ENCODE data around the gene CLIP2. TPM values are rescaled to one million over a fixed set of nuclear protein-coding genes. Genes with fewer than 3 reads are reported as not detected.
"Not testable (repeated sequence)": the region's sequence is repeated elsewhere in the genome, so short reads cannot be mapped to it uniquely, and the experiment has no call there.

Gene CLIP2
- total RNA-seq, 1 donor from 2014 or later, result 1.5 TPM

GRCh38 chr7:74384086-74384485 lies 94.9 kb downstream of the CLIP2 start:
- H3K4me1 Mint-ChIP-seq (ENCODE audit: low read depth); intact Hi-C loops (cut with micrococcal nuclease); H3K9me3 Mint-ChIP-seq; DNase-seq (ENCODE audit: low spot score); H3K36me3 Mint-ChIP-seq (ENCODE audit: low read depth); H3K27me3 Mint-ChIP-seq (ENCODE audit: insufficient read depth); H3K27ac Mint-ChIP-seq; H3K4me3 Mint-ChIP-seq: not testable (repeated sequence)

DNA sequence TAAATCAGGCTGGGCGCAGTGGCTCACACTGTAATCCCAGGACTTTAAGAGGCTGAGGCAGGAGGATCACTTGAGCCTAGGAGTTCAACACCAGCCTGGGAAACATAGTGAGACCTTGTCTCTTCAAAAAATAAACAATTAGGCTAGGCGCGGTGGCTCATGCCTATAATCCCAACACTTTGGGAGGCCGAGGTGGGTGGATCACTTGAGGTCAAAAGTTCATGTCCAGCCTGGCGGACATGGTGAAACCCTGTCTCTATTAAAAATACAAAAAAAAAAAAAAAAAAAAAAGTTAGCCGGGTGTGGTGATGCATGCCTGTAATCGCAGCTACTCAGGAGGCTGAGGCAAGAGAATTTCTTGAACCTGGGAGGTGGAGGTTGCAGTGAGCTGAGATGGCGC lies 95.6 kb downstream of the CLIP2 start:
- H3K27ac Mint-ChIP-seq; H3K4me1 Mint-ChIP-seq (ENCODE audit: low read depth); intact Hi-C loops (cut with micrococcal nuclease); DNase-seq (ENCODE audit: low spot score); H3K9me3 Mint-ChIP-seq; H3K4me3 Mint-ChIP-seq; H3K36me3 Mint-ChIP-seq (ENCODE audit: low read depth); H3K27me3 Mint-ChIP-seq (ENCODE audit: insufficient read depth): not testable (repeated sequence)

DNA sequence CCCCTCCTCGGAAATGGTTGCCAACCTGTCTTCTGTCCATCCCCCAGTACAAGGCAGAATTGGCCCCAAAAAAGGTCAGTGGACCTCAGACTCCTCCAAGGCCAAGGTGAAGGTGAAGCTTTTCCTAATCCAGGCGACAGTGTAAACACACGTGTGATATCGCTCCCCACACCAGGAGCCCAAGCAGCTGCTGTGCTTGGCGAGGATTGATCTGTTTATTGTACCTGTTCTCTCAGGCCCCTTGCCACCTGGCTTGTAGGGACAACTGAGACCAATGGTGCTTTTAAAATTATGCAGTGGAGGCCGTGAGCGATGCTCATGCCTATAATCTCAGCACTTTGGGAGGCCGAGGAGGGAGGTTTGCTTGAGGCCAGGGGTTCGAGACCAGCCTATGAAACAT lies 98.4 kb downstream of the CLIP2 start:
- H3K4me1 Mint-ChIP-seq (ENCODE audit: low read depth), result no peaks in the 10 kb centered on the region
- no peaks in the 10 kb centered on the region for H3K9me3 Mint-ChIP-seq
- DNase-seq (ENCODE audit: low spot score), result no peak
- H3K36me3 Mint-ChIP-seq (ENCODE audit: low read depth), result no peaks in the 10 kb centered on the region
- H3K4me3 Mint-ChIP-seq, result no peak overlapping the region
- no peak overlapping the region for H3K27ac Mint-ChIP-seq
- intact Hi-C loops (cut with micrococcal nuclease), result no loop called here
- H3K27me3 Mint-ChIP-seq (ENCODE audit: insufficient read depth), result peaks cover 6% of the 10 kb centered on the region

- no peaks in the 10 kb centered on the region for H3K9me3 Mint-ChIP-seq
- intact Hi-C loops (cut with micrococcal nuclease), result no loop called here
- H3K36me3 Mint-ChIP-seq (ENCODE audit: low read depth), result no peaks in the 10 kb centered on the region
- peaks cover 4% of the 10 kb centered on the region for H3K4me1 Mint-ChIP-seq (ENCODE audit: low read depth)
- no peak for DNase-seq (ENCODE audit: low spot score)
- H3K27ac Mint-ChIP-seq, result no peak overlapping the region
- H3K27me3 Mint-ChIP-seq (ENCODE audit: insufficient read depth), result no peaks in the 10 kb centered on the region
- H3K4me3 Mint-ChIP-seq, result no peak overlapping the region
These were observed 99.7 kb downstream of the CLIP2 start for GRCh38 chr7:74388880-74389415.

DNA sequence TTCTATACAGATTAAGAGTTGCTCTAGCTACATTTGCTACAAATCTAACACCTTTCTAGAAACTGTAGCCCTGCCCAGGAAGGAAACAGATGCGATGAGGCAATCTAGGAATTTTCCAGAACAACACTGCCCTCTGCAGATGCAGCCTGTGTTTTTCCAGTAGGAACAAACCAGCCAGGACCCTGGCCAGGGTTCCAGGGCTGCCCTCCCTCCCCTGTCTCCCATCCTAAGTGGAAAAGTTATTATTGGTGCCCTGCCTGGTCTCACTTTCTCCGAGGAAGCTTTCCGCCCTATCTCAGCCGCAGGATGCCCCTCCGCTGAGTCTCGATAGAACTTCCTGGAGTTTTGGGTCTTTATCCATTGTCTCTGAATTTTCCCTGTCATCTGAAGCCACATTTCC lies 104.5 kb downstream of the CLIP2 start:
- DNase-seq (ENCODE audit: low spot score); H3K4me1 Mint-ChIP-seq (ENCODE audit: low read depth); H3K4me3 Mint-ChIP-seq; H3K27ac Mint-ChIP-seq; H3K27me3 Mint-ChIP-seq (ENCODE audit: insufficient read depth); intact Hi-C loops (cut with micrococcal nuclease); H3K36me3 Mint-ChIP-seq (ENCODE audit: low read depth); H3K9me3 Mint-ChIP-seq: not testable (repeated sequence)

DNA sequence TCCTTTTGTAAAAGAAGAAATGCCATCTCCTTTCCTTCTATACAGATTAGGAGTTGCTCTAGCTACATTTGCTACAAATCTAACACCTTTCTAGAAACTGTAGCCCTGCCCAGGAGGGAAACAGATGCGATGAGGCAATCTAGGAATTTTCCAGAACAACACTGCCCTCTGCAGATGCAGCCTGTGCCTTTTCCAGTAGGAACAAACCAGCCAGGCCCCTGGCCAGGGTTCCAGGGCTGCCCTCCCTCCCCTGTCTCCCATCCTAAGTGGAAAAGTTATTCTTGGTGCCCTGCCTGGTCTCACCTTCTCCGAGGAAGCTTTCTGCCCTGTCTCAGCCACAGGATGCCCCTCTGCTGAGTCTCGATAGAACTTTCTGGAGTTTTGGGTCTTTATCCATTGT lies 105.4 kb downstream of the CLIP2 start:
- H3K36me3 Mint-ChIP-seq (ENCODE audit: low read depth); DNase-seq (ENCODE audit: low spot score); intact Hi-C loops (cut with micrococcal nuclease); H3K4me3 Mint-ChIP-seq; H3K27ac Mint-ChIP-seq; H3K4me1 Mint-ChIP-seq (ENCODE audit: low read depth); H3K9me3 Mint-ChIP-seq; H3K27me3 Mint-ChIP-seq (ENCODE audit: insufficient read depth): not testable (repeated sequence)

- intact Hi-C loops (cut with micrococcal nuclease), result no loop called here
- no peaks in the 10 kb centered on the region for H3K9me3 Mint-ChIP-seq
- no peak for DNase-seq (ENCODE audit: low spot score)
- H3K27ac Mint-ChIP-seq, result no peak overlapping the region
- H3K36me3 Mint-ChIP-seq (ENCODE audit: low read depth), result no peaks in the 10 kb centered on the region
- no peak overlapping the region for H3K4me3 Mint-ChIP-seq
- no peaks in the 10 kb centered on the region for H3K27me3 Mint-ChIP-seq (ENCODE audit: insufficient read depth)
- H3K4me1 Mint-ChIP-seq (ENCODE audit: low read depth), result peaks cover 5% of the 10 kb centered on the region
These were observed 106.6 kb downstream of the CLIP2 start for GRCh38 chr7:74395745-74396311.

GRCh38 chr7:74396993-74397392 lies 107.8 kb downstream of the CLIP2 start:
- Mint-ChIP-seq H3K27ac (no peak overlapping the region), H3K27me3 (ENCODE audit: insufficient read depth) (no peaks in the 10 kb centered on the region), H3K36me3 (ENCODE audit: low read depth) (no peaks in the 10 kb centered on the region), H3K4me3 (no peak overlapping the region), H3K4me1 (ENCODE audit: low read depth) (peaks cover 5% of the 10 kb centered on the region), H3K9me3 (no peaks in the 10 kb centered on the region)
- intact Hi-C loops (cut with micrococcal nuclease), result no loop called here
- no peak for DNase-seq (ENCODE audit: low spot score)

- DNase-seq (ENCODE audit: low spot score), result no peak
- no peaks in the 10 kb centered on the region for H3K9me3 Mint-ChIP-seq
- intact Hi-C loops (cut with micrococcal nuclease), result no loop called here
- peaks cover 5% of the 10 kb centered on the region for H3K4me1 Mint-ChIP-seq (ENCODE audit: low read depth)
- no peaks in the 10 kb centered on the region for H3K27me3 Mint-ChIP-seq (ENCODE audit: insufficient read depth)
- H3K36me3 Mint-ChIP-seq (ENCODE audit: low read depth), result no peaks in the 10 kb centered on the region
- no peak overlapping the region for H3K27ac Mint-ChIP-seq
- H3K4me3 Mint-ChIP-seq, result no peak overlapping the region
These were observed 109.2 kb downstream of the CLIP2 start for GRCh38 chr7:74398426-74398825.

GRCh38 chr7:74399006-74399405 lies 109.8 kb downstream of the CLIP2 start:
- DNase-seq (ENCODE audit: low spot score), result no peak
- intact Hi-C loops (cut with micrococcal nuclease), result no loop called here
- no peak overlapping the region for H3K27ac Mint-ChIP-seq
- H3K4me3 Mint-ChIP-seq, result no peak overlapping the region
- no peaks in the 10 kb centered on the region for H3K36me3 Mint-ChIP-seq (ENCODE audit: low read depth)
- H3K4me1 Mint-ChIP-seq (ENCODE audit: low read depth), result no peaks in the 10 kb centered on the region
- no peaks in the 10 kb centered on the region for H3K9me3 Mint-ChIP-seq
- no peaks in the 10 kb centered on the region for H3K27me3 Mint-ChIP-seq (ENCODE audit: insufficient read depth)

- no peak for DNase-seq (ENCODE audit: low spot score)
- intact Hi-C loops (cut with micrococcal nuclease), result loop anchor here (1.0 to 5.0 kb wide), 3 partner anchors 143 to 332 kb away; no protein-coding TSS in a partner anchor
- H3K4me1 Mint-ChIP-seq (ENCODE audit: low read depth), result no peaks in the 10 kb centered on the region
- H3K36me3 Mint-ChIP-seq (ENCODE audit: low read depth), result no peaks in the 10 kb centered on the region
- H3K27me3 Mint-ChIP-seq (ENCODE audit: insufficient read depth), result no peaks in the 10 kb centered on the region
- no peak overlapping the region for H3K27ac Mint-ChIP-seq
- no peaks in the 10 kb centered on the region for H3K9me3 Mint-ChIP-seq
- H3K4me3 Mint-ChIP-seq, result no peak overlapping the region
These were observed 111.4 kb downstream of the CLIP2 start for GRCh38 chr7:74400420-74401136.

GRCh38 chr7:74401137-74401859 lies 112.1 kb downstream of the CLIP2 start:
- H3K4me3 Mint-ChIP-seq, result no peak overlapping the region
- peak; percentile 47 for DNase-seq (ENCODE audit: low spot score)
- H3K27ac Mint-ChIP-seq, result no peak overlapping the region
- intact Hi-C loops (cut with micrococcal nuclease), result loop anchor here (1.0 to 5.0 kb wide), 3 partner anchors 144 to 333 kb away; no protein-coding TSS in a partner anchor
- no peaks in the 10 kb centered on the region for H3K4me1 Mint-ChIP-seq (ENCODE audit: low read depth)
- no peaks in the 10 kb centered on the region for H3K36me3 Mint-ChIP-seq (ENCODE audit: low read depth)
- no peaks in the 10 kb centered on the region for H3K9me3 Mint-ChIP-seq
- no peaks in the 10 kb centered on the region for H3K27me3 Mint-ChIP-seq (ENCODE audit: insufficient read depth)

DNA sequence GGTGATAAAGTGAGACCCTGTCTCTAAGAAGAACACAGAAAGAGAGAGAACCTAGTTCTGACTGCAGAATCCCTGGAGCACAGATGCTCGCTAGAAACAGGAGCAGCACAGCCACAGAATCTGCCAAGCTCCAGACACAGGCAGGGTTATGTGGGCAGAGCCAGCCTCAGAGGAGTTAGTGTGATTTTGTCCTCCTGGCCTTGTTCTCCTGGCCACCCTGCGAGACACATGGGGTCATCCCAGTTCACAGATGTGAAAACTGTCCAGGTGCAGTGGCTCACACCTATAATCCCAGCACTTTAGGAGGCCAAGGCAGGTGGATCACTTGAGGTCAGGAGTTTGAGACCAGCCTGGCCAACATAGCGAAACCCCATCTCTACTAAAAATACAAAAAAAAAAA lies 113.5 kb downstream of the CLIP2 start:
- H3K9me3 Mint-ChIP-seq; H3K27me3 Mint-ChIP-seq (ENCODE audit: insufficient read depth); H3K4me3 Mint-ChIP-seq; DNase-seq (ENCODE audit: low spot score); H3K36me3 Mint-ChIP-seq (ENCODE audit: low read depth); H3K4me1 Mint-ChIP-seq (ENCODE audit: low read depth); H3K27ac Mint-ChIP-seq: not testable (repeated sequence)
- intact Hi-C loops (cut with micrococcal nuclease), result loop anchor here (5.0 kb wide), 1 partner anchor 145 kb away; no protein-coding TSS in a partner anchor

Data from activated T-helper 1 cell treated with anti-CD3 and anti-CD28 coated beads, Interleukin-12 subunit alpha, Interleukin-12 subunit beta, Interleukin-2, Interleukin-4 antibody, amounts not matched to agents 30 ng/mL and 10 ng/mL and 1 ng/mL, durations not matched to agents 14 hours and 24 hours and 36 hours (primary cell).